Measurements from ENCODE around the gene MYO10. TPM values are rescaled to one million over a fixed set of nuclear protein-coding genes. Genes with fewer than 3 reads are reported as not detected.
A peak's percentile ranks its signal among the peaks of the same experiment; 100 is the strongest.
"Not testable (repeated sequence)": the region's sequence is repeated elsewhere in the genome, so short reads cannot be mapped to it uniquely, and the experiment has no call there.

The MYO10 gene
- total RNA-seq, 3 donors from 2014 or later, result 8.6 to 22.6 (median 21.2) TPM

DNA sequence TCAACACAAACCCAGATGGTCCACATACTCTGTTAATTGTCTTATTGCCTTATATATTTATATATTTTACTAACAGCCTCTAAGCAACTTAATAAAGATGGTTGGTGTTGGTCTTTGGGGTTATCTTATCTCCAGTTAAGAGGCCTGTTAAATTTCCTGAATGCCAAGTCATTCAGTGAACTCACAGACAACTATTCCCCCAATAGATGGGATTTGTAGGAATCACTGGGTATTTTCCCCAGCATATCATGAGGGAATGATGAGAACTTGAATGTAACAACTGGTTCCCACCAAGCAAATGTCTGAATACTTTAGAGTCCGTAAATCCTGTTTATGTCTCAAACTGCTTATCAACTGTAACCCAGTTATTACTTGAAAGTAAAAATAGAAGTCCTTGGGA, 276.6 kb downstream of the MYO10 start:
- DNase-seq (ENCODE audit: low spot score in 2 of 2), result no peak
- TF ChIP-seq POLR2A (IDR thresholded peaks at IDR 0.05), result no peak

GRCh38 chr5:16656561-16657191, 279.4 kb downstream of the MYO10 start:
- Histone ChIP-seq H3K27ac (peak overlapping the region; percentile 5 to 89), H3K9me3 (no peaks in the 10 kb centered on the region), H3K4me3 (no peak overlapping the region), H3K27me3 (no peaks in the 10 kb centered on the region), H3K4me1 (no peaks in the 10 kb centered on the region), H3K36me3 (no peaks in the 10 kb centered on the region)
- TF ChIP-seq POLR2AphosphoS5 (IDR thresholded peaks at IDR 0.05) (peak in 1 of 3 donors; percentile 41), POLR2A (IDR thresholded peaks at IDR 0.05) (no peak)
- DNase-seq (ENCODE audit: low spot score in 2 of 2), result peak in 1 of 2 donors; percentile 27
- intact Hi-C loops (cut with DNase I; ENCODE audit: low total_unique reads), result no loop called here

More for the DNA sequence above, 276.6 kb downstream of the MYO10 start:
- intact Hi-C loops (cut with DNase I; ENCODE audit: low total_unique reads), result no loop called here
- Histone ChIP-seq H3K27me3 (no peaks in the 10 kb centered on the region), H3K9me3 (no peaks in the 10 kb centered on the region), H3K27ac (no peak overlapping the region), H3K36me3 (no peaks in the 10 kb centered on the region), H3K4me3 (no peak overlapping the region), H3K4me1 (no peaks in the 10 kb centered on the region)

GRCh38 chr5:16654647-16655334, 281.3 kb downstream of the MYO10 start:
- no peaks in the 10 kb centered on the region for H3K27me3 ChIP-seq
- H3K4me3 ChIP-seq, result no peak overlapping the region
- TF ChIP-seq POLR2AphosphoS5 (IDR thresholded peaks at IDR 0.05) (no peak), POLR2A (IDR thresholded peaks at IDR 0.05) (no peak)
- TF ChIP-seq, protein P1, sequence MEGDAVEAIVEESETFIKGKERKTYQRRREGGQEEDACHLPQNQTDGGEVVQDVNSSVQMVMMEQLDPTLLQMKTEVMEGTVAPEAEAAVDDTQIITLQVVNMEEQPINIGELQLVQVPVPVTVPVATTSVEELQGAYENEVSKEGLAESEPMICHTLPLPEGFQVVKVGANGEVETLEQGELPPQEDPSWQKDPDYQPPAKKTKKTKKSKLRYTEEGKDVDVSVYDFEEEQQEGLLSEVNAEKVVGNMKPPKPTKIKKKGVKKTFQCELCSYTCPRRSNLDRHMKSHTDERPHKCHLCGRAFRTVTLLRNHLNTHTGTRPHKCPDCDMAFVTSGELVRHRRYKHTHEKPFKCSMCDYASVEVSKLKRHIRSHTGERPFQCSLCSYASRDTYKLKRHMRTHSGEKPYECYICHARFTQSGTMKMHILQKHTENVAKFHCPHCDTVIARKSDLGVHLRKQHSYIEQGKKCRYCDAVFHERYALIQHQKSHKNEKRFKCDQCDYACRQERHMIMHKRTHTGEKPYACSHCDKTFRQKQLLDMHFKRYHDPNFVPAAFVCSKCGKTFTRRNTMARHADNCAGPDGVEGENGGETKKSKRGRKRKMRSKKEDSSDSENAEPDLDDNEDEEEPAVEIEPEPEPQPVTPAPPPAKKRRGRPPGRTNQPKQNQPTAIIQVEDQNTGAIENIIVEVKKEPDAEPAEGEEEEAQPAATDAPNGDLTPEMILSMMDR (IDR thresholded peaks at IDR 0.05), result no peak
- no peak overlapping the region for H3K27ac ChIP-seq
- H3K9me3 ChIP-seq, result no peaks in the 10 kb centered on the region
- no peak for DNase-seq (ENCODE audit: low spot score in 2 of 2)
- intact Hi-C loops (cut with DNase I; ENCODE audit: low total_unique reads), result no loop called here
- H3K4me1 ChIP-seq, result no peaks in the 10 kb centered on the region
- H3K36me3 ChIP-seq, result no peaks in the 10 kb centered on the region

GRCh38 chr5:16648739-16649138, 287.3 kb downstream of the MYO10 start:
- H3K4me1 ChIP-seq; DNase-seq (ENCODE audit: low spot score in 2 of 2); H3K27me3 ChIP-seq; intact Hi-C loops (cut with DNase I; ENCODE audit: low total_unique reads); H3K36me3 ChIP-seq; H3K27ac ChIP-seq; H3K9me3 ChIP-seq; H3K4me3 ChIP-seq: not testable (repeated sequence)

DNA sequence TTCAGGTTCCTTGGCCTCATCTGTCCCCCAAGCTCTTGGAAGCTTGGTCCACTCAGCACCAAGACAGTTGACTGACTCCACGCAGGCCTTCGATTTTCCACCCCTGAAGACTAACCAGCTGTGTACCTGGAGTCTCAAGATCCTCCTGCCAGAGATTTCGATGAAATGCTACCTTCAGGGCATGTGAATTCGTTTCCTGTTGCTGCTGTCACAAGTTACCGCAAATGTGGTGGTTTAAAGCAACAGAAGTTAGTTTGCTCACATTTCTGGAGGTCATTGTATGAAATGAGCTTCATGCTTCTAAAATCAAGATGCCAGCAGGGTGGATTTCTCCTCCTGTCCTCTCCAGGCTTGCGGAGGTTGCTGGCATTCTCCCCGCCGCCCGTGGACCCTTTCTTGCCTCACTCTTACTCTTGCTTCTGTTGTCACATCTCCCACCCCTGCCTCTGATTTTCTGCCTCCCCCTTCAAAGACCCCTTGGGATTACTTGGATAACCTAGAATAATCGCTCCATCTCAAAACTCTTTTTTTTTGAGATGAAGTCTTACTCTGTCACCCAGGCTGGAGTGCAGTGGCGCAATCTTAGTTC, 291.7 kb downstream of the MYO10 start:
- no peak overlapping the region for H3K4me3 ChIP-seq
- no peak overlapping the region for H3K27ac ChIP-seq
- no peaks in the 10 kb centered on the region for H3K27me3 ChIP-seq
- H3K9me3 ChIP-seq, result no peaks in the 10 kb centered on the region
- no peaks in the 10 kb centered on the region for H3K4me1 ChIP-seq
- TF ChIP-seq POLR2AphosphoS5 (IDR thresholded peaks at IDR 0.05) (no peak), POLR2A (IDR thresholded peaks at IDR 0.05) (no peak)
- TF ChIP-seq, protein P1 (IDR thresholded peaks at IDR 0.05), result no peak
- intact Hi-C loops (cut with DNase I; ENCODE audit: low total_unique reads), result no loop called here
- H3K36me3 ChIP-seq, result no peaks in the 10 kb centered on the region
- no peak for DNase-seq (ENCODE audit: low spot score in 2 of 2)

- DNase-seq (ENCODE audit: low spot score in 2 of 2), result no peak
- H3K9me3 ChIP-seq, result no peaks in the 10 kb centered on the region
- no peak for TF ChIP-seq POLR2AphosphoS5 (IDR thresholded peaks at IDR 0.05)
- TF ChIP-seq, protein P1 (IDR thresholded peaks at IDR 0.05), result no peak
- TF ChIP-seq POLR2A (IDR thresholded peaks at IDR 0.05), result no peak
- H3K4me1 ChIP-seq, result no peaks in the 10 kb centered on the region
- H3K27me3 ChIP-seq, result no peaks in the 10 kb centered on the region
- H3K36me3 ChIP-seq, result no peaks in the 10 kb centered on the region
- intact Hi-C loops (cut with DNase I; ENCODE audit: low total_unique reads), result no loop called here
- no peak overlapping the region for H3K4me3 ChIP-seq
- H3K27ac ChIP-seq, result no peak overlapping the region
Measured at GRCh38 chr5:16642867-16643266, 293.2 kb downstream of the MYO10 start.

Measured in breast epithelium (tissue), 4 donors.